OCI-M1 (cell line): ENCODE results near the gene PRSS27.

Source experiments
- DNase-seq: peaks from one replicate; lab custom pipeline; 2025; lab: John Stamatoyannopoulos, UW

Gene PRSS27

DNA sequence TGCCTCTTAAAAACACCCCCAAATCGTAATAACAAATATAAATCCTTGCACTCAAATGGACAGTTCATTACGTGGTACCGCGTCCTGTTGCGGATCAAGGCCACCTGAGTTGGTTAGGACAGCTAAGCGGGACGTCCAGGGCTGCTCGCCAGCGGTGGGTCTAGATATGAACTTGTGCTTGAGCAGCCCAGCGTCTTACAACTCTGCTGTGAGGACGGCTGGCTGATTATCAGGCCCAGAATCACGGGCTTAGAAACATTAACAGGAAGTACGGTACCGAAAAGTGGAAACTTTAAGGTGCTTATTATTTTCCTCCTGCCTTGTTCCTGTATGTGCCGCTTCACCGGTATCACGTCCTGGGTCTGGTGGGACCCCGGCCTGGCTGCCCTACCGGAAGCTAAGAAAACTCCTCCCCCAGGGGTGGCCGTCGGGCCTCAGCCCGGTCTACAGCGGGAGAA lies 31.6 kb upstream of the PRSS27 start:
- DNase-seq: peak; percentile 93

DNA sequence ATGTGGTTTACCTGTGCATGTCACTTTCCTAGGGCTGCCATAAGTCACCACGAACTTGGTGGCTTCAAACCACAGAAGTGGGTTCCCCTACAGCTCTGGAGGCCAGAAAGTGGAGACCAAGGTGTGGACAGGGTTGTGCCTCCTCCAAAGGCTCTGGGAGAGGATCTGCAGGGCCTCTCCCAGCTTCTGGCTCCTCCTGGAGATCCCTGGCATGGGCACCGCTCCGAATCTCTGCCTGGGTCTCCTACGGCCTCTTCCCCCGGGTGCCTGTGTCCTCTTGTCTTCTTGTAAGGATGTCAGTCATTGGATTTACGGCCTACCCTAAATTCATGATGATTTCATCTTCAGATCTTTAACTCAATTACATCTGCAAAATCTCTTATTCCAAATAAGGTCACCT lies 29.9 kb upstream of the PRSS27 start:
- DNase-seq: no peak

GRCh38 chr16:2749476-2749875 lies 29.5 kb upstream of the PRSS27 start:
- DNase-seq: no peak

GRCh38 chr16:2748757-2749455 lies 28.9 kb upstream of the PRSS27 start:
- DNase-seq: no peak

DNA sequence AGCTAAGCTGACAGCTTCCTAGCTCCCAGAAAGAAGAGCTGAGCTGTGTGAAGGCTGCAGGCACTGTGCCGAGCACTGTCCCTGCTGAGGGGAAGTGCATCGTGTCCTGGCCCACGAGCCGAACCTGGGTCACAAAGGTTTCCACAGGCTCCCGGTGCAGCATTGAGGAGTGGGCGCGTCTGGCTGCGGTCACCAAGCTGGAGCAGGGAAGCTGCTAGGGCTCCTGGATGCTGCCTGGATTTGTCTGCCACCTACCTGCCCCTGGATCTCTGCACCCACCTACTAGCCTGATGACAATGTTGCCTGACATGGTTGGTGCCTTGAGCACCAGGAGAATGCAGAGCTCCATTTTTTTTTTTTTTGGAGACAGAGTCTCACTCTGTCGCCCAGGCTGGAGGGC lies 25.9 kb upstream of the PRSS27 start:
- no peak for DNase-seq

DNA sequence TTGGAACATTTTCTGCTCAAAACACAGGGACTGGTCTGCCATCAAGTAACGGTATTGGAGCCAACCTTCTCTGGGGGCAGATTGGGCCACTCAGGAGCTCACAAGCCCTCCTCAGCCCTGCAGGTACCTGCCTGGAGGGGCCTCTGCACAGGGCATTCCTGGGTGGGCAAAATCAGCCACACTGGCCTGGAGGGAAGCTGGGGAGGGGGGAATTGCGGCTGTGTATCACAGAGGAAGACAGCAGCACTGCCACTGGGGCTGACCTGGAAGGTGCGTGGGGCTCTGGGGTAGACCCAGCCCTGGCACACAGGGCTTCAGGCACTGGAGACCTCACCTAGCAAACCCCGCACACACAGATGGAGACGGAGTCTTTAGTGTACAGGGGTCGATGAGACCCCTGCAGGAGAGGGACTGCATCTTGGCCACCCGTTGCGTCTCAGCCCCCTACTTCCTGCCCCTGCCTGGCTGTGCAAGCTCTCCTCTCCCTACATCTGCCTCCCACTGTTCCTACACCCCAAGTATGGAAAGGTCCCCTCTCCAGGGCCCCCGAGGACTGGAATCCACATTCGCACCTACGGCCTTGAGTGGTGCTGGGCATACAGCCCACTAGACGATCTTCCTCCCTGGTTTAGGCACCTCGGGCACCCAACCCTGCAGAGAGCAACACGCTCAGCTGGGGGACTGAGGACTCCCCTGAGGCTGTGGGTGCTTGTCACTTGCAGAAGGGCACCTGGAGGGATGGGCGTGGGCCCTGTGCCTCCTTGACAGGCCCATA lies 25.3 kb upstream of the PRSS27 start:
- DNase-seq: no peak

DNA sequence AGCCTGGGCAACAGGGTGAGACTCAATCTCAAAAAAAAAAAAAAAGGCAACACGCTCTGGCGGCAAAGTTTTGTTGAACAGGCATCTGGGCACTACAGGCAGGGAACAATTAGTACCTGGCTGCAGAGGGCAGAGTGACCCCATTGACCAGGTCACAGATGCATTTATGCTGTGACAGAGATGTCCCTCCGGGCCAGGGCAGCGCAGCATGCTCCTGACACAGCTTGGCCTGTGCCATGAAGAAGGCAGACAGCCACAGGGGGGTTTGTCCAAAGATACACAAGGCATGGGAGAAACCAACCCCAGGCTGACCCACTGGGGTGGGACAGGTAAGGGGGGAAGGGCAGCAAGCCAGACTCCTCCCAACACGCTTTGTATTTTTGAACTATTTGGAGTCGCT lies 24.7 kb upstream of the PRSS27 start:
- no peak for DNase-seq

DNA sequence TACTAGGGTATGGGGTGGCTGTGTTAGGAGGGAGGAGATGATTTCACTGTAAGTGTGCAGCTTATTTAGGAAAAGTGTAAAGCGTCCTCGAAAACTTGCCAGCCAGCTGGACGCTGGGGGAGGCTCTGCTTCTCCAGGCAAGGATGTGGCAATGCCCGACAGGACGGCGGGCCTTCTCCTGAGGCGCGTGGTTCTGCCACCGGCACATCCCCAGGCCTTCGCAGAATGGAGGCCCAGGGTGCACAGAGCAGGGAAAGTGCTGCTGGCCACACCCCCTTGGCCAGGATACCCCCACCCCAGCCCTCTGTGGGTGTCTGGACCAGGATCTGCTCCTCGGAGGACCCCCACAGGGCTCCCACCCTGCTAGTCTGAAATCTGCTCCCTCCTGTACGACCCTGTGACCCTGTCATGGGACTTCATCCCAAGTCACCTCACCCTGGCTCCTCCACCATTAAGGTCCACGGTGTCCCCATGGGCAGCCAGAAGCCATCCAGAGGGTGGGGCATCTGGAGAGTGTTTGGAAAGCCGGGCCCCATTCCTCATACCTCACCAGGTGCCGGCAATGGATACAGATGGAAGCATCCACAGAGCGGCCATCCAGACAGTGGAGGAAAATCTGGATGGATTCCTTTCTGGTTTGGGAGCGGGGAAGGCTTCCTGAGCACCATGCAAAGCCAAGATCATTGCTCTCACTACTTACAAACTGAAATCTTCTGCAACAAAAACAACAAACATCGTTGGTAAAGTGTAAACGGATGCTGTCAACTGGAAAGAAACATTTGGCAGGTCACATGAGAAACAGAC lies 23.2 kb upstream of the PRSS27 start:
- no peak for DNase-seq

DNA sequence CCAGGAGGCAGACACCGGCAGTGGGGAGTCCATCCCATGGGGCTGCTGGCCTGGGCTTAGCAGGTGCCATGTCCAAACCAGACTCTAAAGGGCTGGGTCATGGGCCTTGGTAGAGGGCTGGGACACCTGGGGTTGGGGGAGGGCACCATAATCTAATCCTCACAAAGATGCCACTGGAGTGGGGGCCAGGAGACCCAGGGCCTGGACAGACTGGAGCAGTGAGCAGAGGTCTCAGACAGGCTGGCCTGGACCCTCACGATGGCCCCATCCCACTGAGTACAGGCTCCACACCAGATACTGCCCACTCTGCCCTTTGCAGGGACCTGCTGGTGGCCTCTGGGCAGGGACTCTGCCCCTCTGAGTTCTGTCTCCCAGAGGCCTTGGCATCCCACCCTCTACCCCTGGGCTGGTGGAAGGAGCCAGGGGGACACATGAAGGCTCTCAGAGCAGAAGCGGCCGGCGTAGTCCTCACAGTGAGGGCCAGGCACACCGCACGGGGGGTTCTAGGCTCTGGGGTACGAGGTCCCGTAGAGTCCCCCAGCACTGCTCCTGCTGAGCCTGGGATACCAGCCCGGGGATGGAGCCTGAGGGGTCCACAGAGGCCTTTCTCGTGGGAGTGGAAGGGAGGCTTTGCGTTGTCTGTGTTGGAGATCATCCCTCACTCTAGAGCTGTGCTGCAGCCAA lies 22.4 kb upstream of the PRSS27 start:
- no peak for DNase-seq

- no peak for DNase-seq
These were observed 21.1 kb upstream of the PRSS27 start for GRCh38 chr16:2741168-2741567.

- DNase-seq: no peak
These were observed 20.5 kb upstream of the PRSS27 start for GRCh38 chr16:2740476-2740875.

GRCh38 chr16:2739625-2740430 lies 19.8 kb upstream of the PRSS27 start:
- no peak for DNase-seq

DNA sequence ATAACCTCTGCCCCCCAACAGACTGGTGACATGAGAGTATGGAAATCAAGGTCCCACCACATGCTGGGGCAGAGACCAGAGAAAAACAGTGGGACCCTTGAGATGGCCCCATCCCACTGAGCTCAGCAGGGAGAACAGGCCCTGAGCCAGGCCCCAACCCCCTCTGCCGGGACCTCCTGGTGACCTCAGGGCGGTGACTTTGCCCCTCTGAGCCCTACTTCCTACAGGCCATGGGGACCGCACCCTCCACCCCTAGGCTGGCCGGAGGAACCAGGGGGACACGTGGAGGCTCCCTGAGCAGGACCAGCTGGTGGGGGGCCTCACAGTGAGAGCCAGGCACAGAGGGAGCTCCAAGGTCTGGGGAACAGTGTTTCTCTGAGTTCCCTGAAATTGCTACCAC lies 18.6 kb upstream of the PRSS27 start:
- no peak for DNase-seq

GRCh38 chr16:2737895-2738418 lies 17.9 kb upstream of the PRSS27 start:
- DNase-seq: no peak

GRCh38 chr16:2737238-2737605 lies 17.2 kb upstream of the PRSS27 start:
- no peak for DNase-seq

GRCh38 chr16:2736476-2737237 lies 16.6 kb upstream of the PRSS27 start:
- no peak for DNase-seq

DNA sequence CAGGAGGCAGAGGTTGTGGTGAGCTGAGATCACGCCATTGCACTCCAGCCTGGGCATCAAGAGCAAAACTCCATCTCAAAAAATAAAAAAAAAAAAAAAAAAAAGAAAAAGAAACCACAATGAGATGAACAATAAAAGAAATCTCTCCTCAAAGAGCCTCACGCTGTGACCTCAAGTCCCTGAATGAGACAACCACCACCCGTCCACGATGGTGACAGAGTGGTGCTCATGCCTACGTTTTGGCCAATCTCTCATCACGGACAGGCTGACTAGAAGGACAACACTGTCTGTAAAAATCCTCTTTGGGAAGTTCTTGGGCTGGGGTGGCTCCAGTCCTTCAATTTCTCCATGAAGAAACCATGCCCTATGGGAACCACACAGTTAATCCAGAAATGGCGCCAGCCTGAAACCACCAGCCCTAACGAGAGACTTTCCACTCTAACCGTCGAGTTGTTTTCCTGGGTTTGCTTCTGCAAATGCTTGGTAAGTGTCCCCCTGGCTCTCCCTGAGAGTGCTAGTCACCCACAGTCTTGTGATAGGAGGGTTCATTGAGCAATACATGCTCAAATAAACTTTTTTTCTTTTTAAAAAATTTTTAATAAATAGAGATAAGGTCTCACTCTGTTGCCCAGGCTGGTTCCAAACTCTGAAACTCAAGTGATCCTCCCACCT lies 15.0 kb upstream of the PRSS27 start:
- no peak for DNase-seq

- DNase-seq: no peak
These were observed 8.0 kb upstream of the PRSS27 start for GRCh38 chr16:2728034-2728433.

- no peak for DNase-seq
These were observed 6.9 kb upstream of the PRSS27 start for GRCh38 chr16:2726923-2727322.

DNA sequence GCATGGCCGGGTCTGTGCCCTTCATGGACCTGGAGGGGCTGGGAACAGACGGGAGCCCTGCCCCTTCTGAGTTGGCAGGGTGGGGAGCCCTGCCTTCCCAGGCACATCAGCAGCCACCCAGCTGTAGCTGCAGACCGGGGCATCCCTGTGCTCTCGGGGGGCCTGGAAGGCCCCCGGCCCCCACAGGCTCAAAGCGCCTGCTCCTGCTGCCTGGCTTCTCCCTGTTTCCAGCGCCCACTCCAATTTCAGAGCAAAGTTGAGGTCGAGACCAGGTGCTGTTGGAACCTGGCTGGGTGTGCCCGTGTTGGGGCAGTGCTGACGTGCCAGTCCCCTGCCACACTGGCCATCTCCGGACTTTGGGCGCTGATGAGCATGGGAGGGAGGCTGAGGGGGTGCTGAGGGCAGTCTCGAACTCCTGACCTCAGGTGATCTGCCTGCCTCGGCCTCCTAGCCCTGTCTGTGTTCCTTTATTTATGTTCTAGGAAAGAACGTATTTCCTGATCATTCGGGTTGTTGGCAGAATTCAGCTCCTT lies 4.9 kb upstream of the PRSS27 start:
- DNase-seq: no peak
